Activated CD4-positive, alpha-beta memory T cell treated with anti-CD3 and anti-CD28 coated beads for 36 hours (primary cell): ENCODE measurements around the gene IGSF23. TPM values are rescaled to one million over a fixed set of nuclear protein-coding genes. Genes with fewer than 3 reads are reported as not detected.
"Not testable (repeated sequence)": the region's sequence is repeated elsewhere in the genome, so short reads cannot be mapped to it uniquely, and the experiment has no call there.

Experiments used
- CTCF ChIA-PET: fragments of 350-600 bp; sonication (Branson Sonifier 250); formaldehyde crosslinking; loops from one replicate; lab custom pipeline; 2021; ENCODE audit warnings: antibody characterized with exemption, inconsistent platforms; lab: Charles Lee
- POLR2A ChIA-PET: fragments of 350-600 bp; sonication (Branson Sonifier 250); formaldehyde crosslinking; loops from one replicate; lab custom pipeline; 2021; ENCODE audit warnings: antibody characterized with exemption; lab: Charles Lee
- DNase-seq: peaks from one replicate; pipeline ENCODE4 v3.0.0-alpha.2; 2020
- H3K27ac Mint-ChIP-seq: one replicate; pipeline ENCODE4 v1.8.0; 2021; ENCODE audit warnings: mixed read lengths
- H3K27me3 Mint-ChIP-seq: one replicate; pipeline ENCODE4 v1.8.0; 2021; ENCODE audit warnings: mixed read lengths
- H3K36me3 Mint-ChIP-seq: one replicate; pipeline ENCODE4 v1.8.0; 2021; ENCODE audit warnings: mixed read lengths
- H3K4me1 Mint-ChIP-seq: one replicate; pipeline ENCODE4 v1.8.0; 2021; ENCODE audit warnings: low read depth, mixed read lengths
- H3K4me3 Mint-ChIP-seq: one replicate; pipeline ENCODE4 v1.8.0; 2021; ENCODE audit warnings: mild to moderate bottlenecking, mixed read lengths
- H3K9me3 Mint-ChIP-seq: one replicate; pipeline ENCODE4 v1.8.0; 2021; ENCODE audit warnings: mixed read lengths
- intact Hi-C: fragments of 100-400 bp; cut with micrococcal nuclease; formaldehyde crosslinking; loops from one replicate; pipeline ENCODE4 v1.15.1; 2023
- total RNA-seq, 2 experiments: library from RNA; stranded (reverse); gene quantifications; one replicate each; pipeline ENCODE4 v1.2.3, GENCODE V29; 2021

The IGSF23 gene
- total RNA-seq, 2 experiments from 2014 or later = not detected

DNA sequence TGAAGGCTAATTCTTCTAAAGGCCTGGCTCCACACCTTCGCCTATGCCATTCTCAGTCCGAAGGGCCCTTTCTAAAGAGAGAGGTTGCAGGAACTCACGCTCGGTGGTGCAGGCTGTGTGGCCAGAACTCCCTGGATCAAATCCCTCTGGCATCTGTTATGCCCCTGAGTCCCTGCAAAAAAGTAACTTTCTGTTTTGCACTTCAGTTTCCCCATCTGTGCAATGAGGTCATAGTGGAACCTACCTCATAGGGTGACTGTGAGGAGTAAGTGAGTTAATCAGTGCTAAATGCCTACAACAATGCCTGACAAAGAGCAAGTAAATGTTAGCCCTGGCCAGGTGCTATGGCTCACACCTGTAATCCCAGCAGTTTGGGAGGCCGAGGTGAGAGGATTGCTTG is 7.3 kb downstream of the IGSF23 start:
- H3K4me1 Mint-ChIP-seq = no peaks in the 10 kb centered on the region
- intact Hi-C loops = no loop called here
- H3K4me3 Mint-ChIP-seq = no peak overlapping the region
- DNase-seq = no peak
- H3K9me3 Mint-ChIP-seq = no peaks in the 10 kb centered on the region
- no peak overlapping the region for H3K27ac Mint-ChIP-seq
- CTCF ChIA-PET = interaction anchor here (1.0 kb wide), 1 partner anchor 50 kb away, joined by 3 read pairs; no protein-coding TSS in a partner anchor
- no peaks in the 10 kb centered on the region for H3K36me3 Mint-ChIP-seq
- POLR2A ChIA-PET = no interaction called here
- H3K27me3 Mint-ChIP-seq = no peaks in the 10 kb centered on the region

DNA sequence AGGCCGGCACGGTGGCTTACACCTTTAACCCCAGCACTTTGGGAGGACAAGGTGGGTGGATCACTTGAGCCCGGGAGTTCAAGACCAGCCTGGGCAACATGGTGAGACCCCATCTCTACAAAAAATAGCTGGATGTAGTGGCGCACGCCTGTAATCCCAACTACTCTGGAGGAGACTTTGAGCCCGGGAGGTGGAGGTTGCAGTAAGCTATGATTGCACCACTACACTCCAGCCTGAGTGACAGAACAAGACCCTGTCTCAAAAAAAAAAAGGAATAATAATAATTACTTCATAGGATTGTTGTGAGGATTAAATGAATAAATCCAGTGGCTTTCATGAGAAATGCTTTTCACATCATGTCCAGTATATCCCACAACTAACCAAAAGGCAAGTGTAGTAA is 8.0 kb downstream of the IGSF23 start:
- intact Hi-C loops = no loop called here
- no peaks in the 10 kb centered on the region for H3K4me1 Mint-ChIP-seq
- DNase-seq = no peak
- H3K27me3 Mint-ChIP-seq = peaks cover 1% of the 10 kb centered on the region
- no peaks in the 10 kb centered on the region for H3K36me3 Mint-ChIP-seq
- CTCF ChIA-PET = interaction anchor here (0.6 to 1.0 kb wide), 2 partner anchors 50 to 1190 kb away, joined by 3 read pairs; no protein-coding TSS in a partner anchor
- no peak overlapping the region for H3K27ac Mint-ChIP-seq
- no peaks in the 10 kb centered on the region for H3K9me3 Mint-ChIP-seq
- H3K4me3 Mint-ChIP-seq = no peak overlapping the region
- POLR2A ChIA-PET = no interaction called here

DNA sequence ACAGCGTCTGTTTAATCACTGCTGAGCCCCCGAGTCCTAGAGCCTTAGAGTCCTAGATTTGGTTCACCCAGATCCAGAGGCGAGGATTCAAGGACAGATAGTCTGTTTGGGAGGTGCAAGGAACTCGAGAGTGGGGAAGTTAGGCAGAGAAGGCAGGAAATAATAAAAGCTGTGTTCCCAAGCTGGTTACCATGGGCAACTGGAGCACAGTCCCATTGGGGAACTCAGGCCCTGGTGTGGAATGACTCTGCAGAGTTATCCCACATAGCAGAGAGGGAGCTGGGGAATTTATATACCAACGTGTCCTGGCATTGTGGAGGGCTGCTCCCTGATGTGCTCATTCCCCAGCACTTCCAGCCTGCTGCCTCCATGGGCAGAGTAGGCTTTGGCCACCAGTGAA is 9.7 kb downstream of the IGSF23 start:
- POLR2A ChIA-PET = no interaction called here
- no peak overlapping the region for H3K4me3 Mint-ChIP-seq
- intact Hi-C loops = no loop called here
- H3K36me3 Mint-ChIP-seq = no peaks in the 10 kb centered on the region
- no peaks in the 10 kb centered on the region for H3K9me3 Mint-ChIP-seq
- H3K27me3 Mint-ChIP-seq = peaks cover 1% of the 10 kb centered on the region
- no peak overlapping the region for H3K27ac Mint-ChIP-seq
- no peak for DNase-seq
- H3K4me1 Mint-ChIP-seq = no peaks in the 10 kb centered on the region
- CTCF ChIA-PET = no interaction called here

DNA sequence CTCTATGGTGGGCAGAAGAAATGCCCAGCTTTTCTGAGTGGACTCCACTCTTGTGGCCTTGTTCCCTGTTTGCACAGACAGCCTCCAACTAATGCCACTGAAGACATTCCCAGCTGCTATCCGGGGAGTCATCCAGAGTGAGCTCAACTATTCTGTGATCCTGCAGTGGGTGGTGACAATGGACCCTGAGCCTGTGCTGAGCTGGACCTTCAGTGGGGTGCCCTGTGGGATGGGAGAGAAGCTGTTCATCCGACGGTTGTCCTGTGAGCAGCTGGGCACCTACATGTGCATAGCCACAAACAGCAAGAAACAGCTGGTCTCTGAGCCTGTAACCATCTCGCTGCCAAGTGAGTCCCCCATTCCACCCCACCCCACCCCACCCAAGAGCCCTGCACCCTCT is 10.3 kb downstream of the IGSF23 start:
- CTCF ChIA-PET = no interaction called here
- no peak for DNase-seq
- intact Hi-C loops = no loop called here
- Mint-ChIP-seq H3K27ac (no peak overlapping the region), H3K9me3 (no peaks in the 10 kb centered on the region), H3K4me3 (no peak overlapping the region), H3K36me3 (no peaks in the 10 kb centered on the region), H3K27me3 (peaks cover 1% of the 10 kb centered on the region), H3K4me1 (no peaks in the 10 kb centered on the region)
- POLR2A ChIA-PET = no interaction called here

DNA sequence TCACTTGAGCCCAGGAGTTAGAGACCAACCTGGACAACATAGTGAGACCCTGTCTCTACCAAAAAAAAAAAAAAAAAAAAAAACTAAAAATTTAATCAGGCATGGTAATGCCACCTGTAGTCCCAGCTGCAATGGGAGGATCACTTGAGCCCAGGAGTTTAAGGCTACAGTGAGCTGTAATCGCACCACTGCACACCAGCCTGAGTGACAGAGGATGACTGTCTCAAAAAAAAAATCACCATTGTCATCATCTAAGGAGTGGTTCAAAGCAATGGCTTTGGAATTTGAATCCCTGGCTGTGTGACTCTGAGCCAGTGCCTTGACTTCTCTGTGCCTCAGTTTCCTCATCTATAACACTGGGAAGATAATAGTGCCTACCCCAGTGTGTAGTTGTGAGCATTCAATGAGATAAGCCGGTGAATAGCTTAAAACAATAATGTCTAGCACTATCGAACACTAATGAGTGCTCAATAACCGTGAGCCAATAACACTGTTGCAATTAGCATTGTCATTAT is 11.5 kb downstream of the IGSF23 start:
- H3K27ac Mint-ChIP-seq = no peak overlapping the region
- no peak for DNase-seq
- CTCF ChIA-PET = no interaction called here
- H3K27me3 Mint-ChIP-seq = peaks cover 3% of the 10 kb centered on the region
- no peaks in the 10 kb centered on the region for H3K36me3 Mint-ChIP-seq
- POLR2A ChIA-PET = no interaction called here
- no peak overlapping the region for H3K4me3 Mint-ChIP-seq
- no peaks in the 10 kb centered on the region for H3K9me3 Mint-ChIP-seq
- H3K4me1 Mint-ChIP-seq = no peaks in the 10 kb centered on the region
- intact Hi-C loops = no loop called here

DNA sequence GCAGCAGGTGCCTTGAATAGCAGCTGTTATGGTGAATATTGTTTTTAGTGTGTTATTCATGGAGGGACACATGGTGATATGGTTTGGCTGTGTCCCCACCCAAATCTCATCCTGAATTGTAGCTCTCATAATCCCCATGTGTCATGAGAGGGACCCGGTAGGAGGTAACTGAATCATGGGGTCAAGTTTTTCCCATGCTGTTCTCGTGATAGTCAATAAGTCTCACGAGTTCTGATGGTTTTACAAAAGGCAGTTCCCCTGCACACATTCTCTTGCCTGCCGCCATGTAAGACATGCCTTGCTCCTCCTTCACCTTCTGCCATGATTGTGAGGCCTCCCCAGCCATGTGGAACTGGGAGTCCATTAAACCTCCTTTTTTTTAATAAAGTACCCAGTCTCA is 12.3 kb downstream of the IGSF23 start:
- H3K27me3 Mint-ChIP-seq, H3K9me3 Mint-ChIP-seq, H3K36me3 Mint-ChIP-seq, H3K4me3 Mint-ChIP-seq, DNase-seq, H3K4me1 Mint-ChIP-seq, CTCF ChIA-PET, POLR2A ChIA-PET, intact Hi-C loops, H3K27ac Mint-ChIP-seq: not testable (repeated sequence)

DNA sequence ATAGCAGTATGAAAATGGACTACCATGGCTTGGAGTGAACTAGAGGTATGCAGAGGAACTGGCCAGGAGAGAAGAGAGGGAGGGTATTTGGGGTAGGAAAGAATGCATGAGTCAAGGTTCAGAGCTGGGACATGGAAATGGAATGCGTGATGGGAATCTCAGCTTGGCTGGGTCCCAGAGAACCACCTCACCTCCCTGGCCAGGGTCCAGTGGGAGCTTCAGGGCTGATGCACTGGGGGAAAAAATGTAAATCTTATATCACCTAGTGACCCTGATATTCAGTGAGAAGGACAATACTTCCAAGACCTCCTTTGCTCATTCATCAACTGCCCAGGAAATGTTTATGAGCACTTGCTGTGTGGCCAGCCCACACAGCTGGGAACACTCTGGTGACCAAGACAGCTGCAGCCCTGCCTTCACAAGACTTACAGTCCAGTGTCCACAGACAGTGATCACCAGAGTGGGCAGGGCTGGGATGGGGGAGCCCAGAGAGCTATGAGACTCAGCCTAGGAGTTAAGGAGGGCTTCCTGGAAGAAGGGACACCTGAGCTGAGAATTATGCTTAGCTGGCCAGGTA is 12.8 kb downstream of the IGSF23 start:
- intact Hi-C loops = no loop called here
- POLR2A ChIA-PET = interaction anchor here (1.2 kb wide), 1 partner anchor 41 kb away, joined by 3 read pairs; no protein-coding TSS in a partner anchor
- H3K9me3 Mint-ChIP-seq = no peaks in the 10 kb centered on the region

DNA sequence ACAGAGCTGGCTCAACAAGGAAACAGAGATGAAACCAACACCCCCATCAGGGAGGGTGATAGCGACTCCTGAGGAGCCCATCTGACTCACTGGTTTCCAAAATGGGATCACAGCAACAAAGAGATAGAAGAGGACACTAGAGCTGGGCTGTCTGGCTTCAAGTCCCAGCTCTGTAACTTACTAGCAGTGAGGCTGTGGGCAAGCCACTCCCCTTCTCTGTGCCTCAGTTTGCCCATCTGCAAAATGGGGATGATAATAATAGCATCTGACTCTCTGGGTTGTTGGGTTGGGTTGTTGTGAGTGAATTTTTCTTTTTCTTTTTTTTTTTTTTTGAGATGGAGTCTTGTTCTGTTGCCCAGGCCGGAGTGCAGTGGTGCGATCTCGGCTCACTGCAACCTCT is 14.3 kb downstream of the IGSF23 start:
- intact Hi-C loops = no loop called here
- Mint-ChIP-seq H3K27ac (no peak overlapping the region), H3K9me3 (no peaks in the 10 kb centered on the region), H3K4me3 (no peak overlapping the region), H3K36me3 (no peaks in the 10 kb centered on the region), H3K27me3 (peaks cover 3% of the 10 kb centered on the region), H3K4me1 (no peaks in the 10 kb centered on the region)
- ChIA-PET POLR2A (no interaction called here), CTCF (no interaction called here)
- DNase-seq = no peak

More for the DNA sequence above, 12.8 kb downstream of the IGSF23 start:
- Mint-ChIP-seq H3K36me3 (no peaks in the 10 kb centered on the region), H3K27me3 (peaks cover 3% of the 10 kb centered on the region), H3K4me1 (no peaks in the 10 kb centered on the region), H3K4me3 (no peak overlapping the region), H3K27ac (no peak overlapping the region)
- no peak for DNase-seq
- CTCF ChIA-PET = no interaction called here

DNA sequence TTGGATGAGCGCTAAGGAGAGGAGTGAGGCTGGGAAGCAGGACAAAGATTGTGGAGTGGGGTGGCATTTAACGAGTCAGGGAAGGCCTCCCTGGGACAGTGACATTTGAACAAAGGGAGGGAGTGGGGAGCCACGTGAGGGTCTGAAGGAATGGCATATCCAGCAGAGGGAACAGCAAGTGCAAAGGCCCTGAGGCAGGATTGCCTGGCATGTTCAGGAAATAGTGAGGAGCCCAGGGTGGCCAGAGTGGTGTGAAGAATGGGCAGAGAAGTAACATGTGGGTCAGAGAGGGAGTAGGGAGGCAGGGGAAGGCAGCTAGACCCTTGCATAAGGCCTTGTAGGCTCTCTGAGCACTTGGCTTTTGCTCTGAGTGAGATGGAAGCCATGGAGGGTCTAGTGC is 15.4 kb downstream of the IGSF23 start:
- H3K4me1 Mint-ChIP-seq = no peaks in the 10 kb centered on the region
- H3K27ac Mint-ChIP-seq = no peak overlapping the region
- POLR2A ChIA-PET = no interaction called here

DNA sequence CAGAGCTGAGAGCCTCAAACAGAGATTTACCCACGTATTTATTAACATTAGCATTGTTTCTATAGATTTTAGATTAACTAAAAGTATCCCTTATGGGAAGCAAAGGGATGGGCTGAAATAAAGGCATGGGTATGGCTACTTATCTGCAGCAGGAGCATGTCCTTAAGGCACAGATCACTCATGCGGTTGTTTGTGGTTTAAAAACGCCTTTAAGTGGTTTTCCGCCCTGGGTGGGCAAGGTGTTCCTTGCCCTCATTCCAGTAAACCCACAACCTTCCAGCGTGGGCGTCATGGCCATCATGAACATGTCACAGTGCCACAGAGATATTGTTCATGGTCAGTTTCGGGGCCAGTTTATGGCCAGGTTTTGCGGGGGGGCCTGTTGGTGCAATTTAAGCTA is 18.2 kb downstream of the IGSF23 start:
- H3K27ac Mint-ChIP-seq, H3K4me3 Mint-ChIP-seq, H3K9me3 Mint-ChIP-seq, intact Hi-C loops, POLR2A ChIA-PET, H3K4me1 Mint-ChIP-seq, CTCF ChIA-PET, H3K36me3 Mint-ChIP-seq, DNase-seq: not testable (repeated sequence)
- H3K27me3 Mint-ChIP-seq = peaks cover 12% of the 10 kb centered on the region

More for the DNA sequence above, 15.4 kb downstream of the IGSF23 start:
- intact Hi-C loops = no loop called here
- Mint-ChIP-seq H3K36me3 (no peaks in the 10 kb centered on the region), H3K27me3 (peaks cover 3% of the 10 kb centered on the region), H3K9me3 (no peaks in the 10 kb centered on the region), H3K4me3 (no peak overlapping the region)
- no peak for DNase-seq
- CTCF ChIA-PET = no interaction called here

DNA sequence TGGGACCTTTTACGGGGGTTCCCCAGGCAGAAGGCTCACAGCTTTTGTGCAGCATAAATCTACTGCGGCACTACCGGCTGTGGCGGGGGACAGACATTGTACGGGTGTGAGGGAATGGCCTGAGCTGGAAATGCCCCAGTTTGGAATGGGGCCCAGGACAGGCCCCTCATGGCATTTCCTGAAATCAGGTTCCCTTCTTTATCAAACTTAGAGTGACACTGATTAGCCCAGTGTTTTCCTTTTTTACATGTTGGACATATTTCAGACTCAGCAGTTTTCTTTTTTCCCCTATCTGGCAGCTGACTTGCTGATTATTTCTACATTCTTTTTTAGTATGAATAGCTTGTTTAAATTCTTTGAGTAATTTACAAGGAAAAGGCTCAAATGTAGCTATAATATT is 20.7 kb downstream of the IGSF23 start:
- intact Hi-C loops, H3K4me1 Mint-ChIP-seq, H3K9me3 Mint-ChIP-seq, POLR2A ChIA-PET, DNase-seq, H3K36me3 Mint-ChIP-seq, H3K4me3 Mint-ChIP-seq, H3K27ac Mint-ChIP-seq: not testable (repeated sequence)
- CTCF ChIA-PET = interaction anchor here (1.2 kb wide), 1 partner anchor 20 kb away, joined by 6 read pairs; no protein-coding TSS in a partner anchor
- peaks cover 10% of the 10 kb centered on the region for H3K27me3 Mint-ChIP-seq

DNA sequence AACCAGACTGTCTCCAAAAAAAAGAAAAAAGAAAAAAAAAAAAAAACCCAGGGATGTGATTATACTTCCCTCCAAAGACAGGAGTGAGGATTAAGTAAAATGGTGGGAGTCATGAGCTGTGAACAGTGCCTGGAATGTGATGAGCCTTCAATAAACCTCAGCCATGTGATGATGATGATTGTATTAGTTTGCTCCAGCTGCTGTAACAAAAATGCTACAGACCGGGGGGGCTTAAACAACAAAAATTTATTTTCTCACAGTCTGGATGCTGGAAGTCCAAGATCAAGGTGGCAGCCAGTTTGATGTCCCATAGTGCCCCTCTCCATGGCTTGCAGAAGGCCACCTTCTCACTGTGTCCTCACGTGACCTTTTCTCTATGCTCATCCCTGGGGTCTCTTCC is 21.4 kb downstream of the IGSF23 start:
- intact Hi-C loops = no loop called here
- no peak for DNase-seq
- no peaks in the 10 kb centered on the region for H3K4me1 Mint-ChIP-seq
- H3K4me3 Mint-ChIP-seq = no peak overlapping the region
- H3K27me3 Mint-ChIP-seq = peaks cover 10% of the 10 kb centered on the region
- CTCF ChIA-PET = interaction anchor here (1.2 kb wide), 1 partner anchor 20 kb away, joined by 6 read pairs; no protein-coding TSS in a partner anchor
- H3K36me3 Mint-ChIP-seq = no peaks in the 10 kb centered on the region
- no peaks in the 10 kb centered on the region for H3K9me3 Mint-ChIP-seq
- POLR2A ChIA-PET = no interaction called here
- no peak overlapping the region for H3K27ac Mint-ChIP-seq
